ENCODE data around the gene MPC1.
"Not testable (repeated sequence)": the region's sequence is repeated elsewhere in the genome, so short reads cannot be mapped to it uniquely, and the experiment has no call there.

MPC1 gene

GRCh38 chr6:166353507-166353906 is 29.2 kb downstream of the MPC1 start:
- WGBS (ENCODE audit: insufficient coverage), result no CpG with 5 or more reads among the region's 1 CpG
- POLR2A ChIA-PET, result no interaction called here
- no peak for DNase-seq
- Histone ChIP-seq H3K36me3 (ENCODE audit: control insufficient read depth in 4 of 4, insufficient read depth in 4 of 4, low read length in 3 of 4) (no peaks in the 10 kb centered on the region), H3K27me3 (replicated peaks in 2 of 5; ENCODE audit: control insufficient read depth in 4 of 5, insufficient read depth in 5 of 5, low read length in 4 of 5) (no peaks in the 10 kb centered on the region), H3K27ac (ENCODE audit: insufficient read depth in 1 of 2, low read depth in 1 of 2, low read length in 2 of 2, poor library complexity in 1 of 2, severe bottlenecking in 2 of 2) (no peak overlapping the region), H3K4me3 (ENCODE audit: control insufficient read depth in 1 of 7, extremely low read depth in 1 of 7, insufficient read depth in 4 of 7, low read depth in 2 of 7, low read length in 6 of 7) (no peak overlapping the region), H3K4me1 (ENCODE audit: control extremely low read depth in 1 of 4, control insufficient read depth in 4 of 4, insufficient read depth in 4 of 4, low read length in 3 of 4) (peaks cover 0 to 2% (median 0%) of the 10 kb centered on the region in 4 experiments), H3K9me3 (ENCODE audit: control extremely low read depth in 1 of 5, control insufficient read depth in 4 of 5, insufficient read depth in 2 of 5, low read depth in 1 of 5, low read length in 4 of 5) (peaks cover 0 to 15% (median 3%) of the 10 kb centered on the region in 5 experiments)
- CTCF ChIA-PET, result interaction anchor here (0.7 to 1.3 kb wide), 2 partner anchors 40 to 47 kb away, joined by 3 read pairs; no protein-coding TSS in a partner anchor

- Histone ChIP-seq H3K4me3 (ENCODE audit: control insufficient read depth in 1 of 7, extremely low read depth in 1 of 7, insufficient read depth in 4 of 7, low read depth in 2 of 7, low read length in 6 of 7) (no peak overlapping the region), H3K9me3 (ENCODE audit: control extremely low read depth in 1 of 5, control insufficient read depth in 4 of 5, insufficient read depth in 2 of 5, low read depth in 1 of 5, low read length in 4 of 5) (peaks cover 0 to 15% (median 3%) of the 10 kb centered on the region in 5 experiments), H3K27ac (ENCODE audit: insufficient read depth in 1 of 2, low read depth in 1 of 2, low read length in 2 of 2, poor library complexity in 1 of 2, severe bottlenecking in 2 of 2) (no peak overlapping the region), H3K36me3 (ENCODE audit: control insufficient read depth in 4 of 4, insufficient read depth in 4 of 4, low read length in 3 of 4) (no peaks in the 10 kb centered on the region), H3K27me3 (replicated peaks in 2 of 5; ENCODE audit: control insufficient read depth in 4 of 5, insufficient read depth in 5 of 5, low read length in 4 of 5) (no peaks in the 10 kb centered on the region), H3K4me1 (ENCODE audit: control extremely low read depth in 1 of 4, control insufficient read depth in 4 of 4, insufficient read depth in 4 of 4, low read length in 3 of 4) (peaks cover 0 to 2% (median 0%) of the 10 kb centered on the region in 4 experiments)
- DNase-seq, result no peak
- ChIA-PET POLR2A (no interaction called here), CTCF (interaction anchor here (1.3 kb wide), 1 partner anchor 40 kb away, joined by 3 read pairs; no protein-coding TSS in a partner anchor)
Measured at GRCh38 chr6:166352923-166353322, 29.8 kb downstream of the MPC1 start.

- 0% methylated on average over 4 of the region's 4 CpGs for WGBS (ENCODE audit: insufficient coverage)
Measured at GRCh38 chr6:166351715-166352285, 30.9 kb downstream of the MPC1 start.

GRCh38 chr6:166348305-166348949 is 34.3 kb downstream of the MPC1 start:
- DNase-seq, result no peak
- WGBS (ENCODE audit: insufficient coverage), result 100% methylated on average over 3 of the region's 6 CpGs
- CTCF ChIA-PET, result no interaction called here

More at GRCh38 chr6:166351715-166352285, 30.9 kb downstream of the MPC1 start:
- DNase-seq, result peak; percentile 38 to 82 (median 73)
- H3K27me3 ChIP-seq (replicated peaks in 2 of 5; ENCODE audit: control insufficient read depth in 4 of 5, insufficient read depth in 5 of 5, low read length in 4 of 5), result no peaks in the 10 kb centered on the region
- H3K9me3 ChIP-seq (ENCODE audit: control extremely low read depth in 1 of 5, control insufficient read depth in 4 of 5, insufficient read depth in 2 of 5, low read depth in 1 of 5, low read length in 4 of 5), result peaks cover 0 to 15% (median 3%) of the 10 kb centered on the region in 5 experiments
- no peak overlapping the region for H3K27ac ChIP-seq (ENCODE audit: insufficient read depth in 1 of 2, low read depth in 1 of 2, low read length in 2 of 2, poor library complexity in 1 of 2, severe bottlenecking in 2 of 2)
- ChIA-PET CTCF (interaction anchor here (1.2 kb wide), 1 partner anchor 29 kb away, joined by 5 read pairs; no protein-coding TSS in a partner anchor), POLR2A (interaction anchor here (0.8 kb wide), 1 partner anchor 9 kb away, joined by 5 read pairs; the partner anchor contains the start of gene SFT2D1)
- H3K4me1 ChIP-seq (ENCODE audit: control extremely low read depth in 1 of 4, control insufficient read depth in 4 of 4, insufficient read depth in 4 of 4, low read length in 3 of 4), result peaks cover 0 to 2% (median 0%) of the 10 kb centered on the region in 4 experiments
- H3K4me3 ChIP-seq (ENCODE audit: control insufficient read depth in 1 of 7, extremely low read depth in 1 of 7, insufficient read depth in 4 of 7, low read depth in 2 of 7, low read length in 6 of 7), result peak overlapping the region in 1 of 7 experiments; percentile 1
- no peaks in the 10 kb centered on the region for H3K36me3 ChIP-seq (ENCODE audit: control insufficient read depth in 4 of 4, insufficient read depth in 4 of 4, low read length in 3 of 4)

GRCh38 chr6:166346965-166347364 is 35.8 kb downstream of the MPC1 start:
- peaks cover 5 to 18% (median 14%) of the 10 kb centered on the region in 4 experiments for H3K4me1 ChIP-seq (ENCODE audit: control extremely low read depth in 1 of 4, control insufficient read depth in 4 of 4, insufficient read depth in 4 of 4, low read length in 3 of 4)
- ChIA-PET POLR2A (interaction anchor here (0.8 kb wide), 1 partner anchor 13 kb away, joined by 3 read pairs; no protein-coding TSS in a partner anchor), CTCF (interaction anchor here (0.7 to 1.5 kb wide), 3 partner anchors 34 to 54 kb away, joined by 3 to 4 read pairs (median 4); no protein-coding TSS in a partner anchor)
- no peaks in the 10 kb centered on the region for H3K36me3 ChIP-seq (ENCODE audit: control insufficient read depth in 4 of 4, insufficient read depth in 4 of 4, low read length in 3 of 4)
- H3K27me3 ChIP-seq (replicated peaks in 2 of 5; ENCODE audit: control insufficient read depth in 4 of 5, insufficient read depth in 5 of 5, low read length in 4 of 5), result no peaks in the 10 kb centered on the region
- H3K27ac ChIP-seq (ENCODE audit: insufficient read depth in 1 of 2, low read depth in 1 of 2, low read length in 2 of 2, poor library complexity in 1 of 2, severe bottlenecking in 2 of 2), result no peak overlapping the region
- peaks cover 0 to 15% (median 3%) of the 10 kb centered on the region in 5 experiments for H3K9me3 ChIP-seq (ENCODE audit: control extremely low read depth in 1 of 5, control insufficient read depth in 4 of 5, insufficient read depth in 2 of 5, low read depth in 1 of 5, low read length in 4 of 5)
- no peak overlapping the region for H3K4me3 ChIP-seq (ENCODE audit: control insufficient read depth in 1 of 7, extremely low read depth in 1 of 7, insufficient read depth in 4 of 7, low read depth in 2 of 7, low read length in 6 of 7)
- no peak for DNase-seq

More at GRCh38 chr6:166348305-166348949, 34.3 kb downstream of the MPC1 start:
- no peaks in the 10 kb centered on the region for H3K36me3 ChIP-seq (ENCODE audit: control insufficient read depth in 4 of 4, insufficient read depth in 4 of 4, low read length in 3 of 4)
- POLR2A ChIA-PET, result no interaction called here
- no peaks in the 10 kb centered on the region for H3K27me3 ChIP-seq (replicated peaks in 2 of 5; ENCODE audit: control insufficient read depth in 4 of 5, insufficient read depth in 5 of 5, low read length in 4 of 5)
- H3K27ac ChIP-seq (ENCODE audit: insufficient read depth in 1 of 2, low read depth in 1 of 2, low read length in 2 of 2, poor library complexity in 1 of 2, severe bottlenecking in 2 of 2), result no peak overlapping the region
- peaks cover 2 to 10% (median 5%) of the 10 kb centered on the region in 4 experiments for H3K4me1 ChIP-seq (ENCODE audit: control extremely low read depth in 1 of 4, control insufficient read depth in 4 of 4, insufficient read depth in 4 of 4, low read length in 3 of 4)
- no peak overlapping the region for H3K4me3 ChIP-seq (ENCODE audit: control insufficient read depth in 1 of 7, extremely low read depth in 1 of 7, insufficient read depth in 4 of 7, low read depth in 2 of 7, low read length in 6 of 7)
- H3K9me3 ChIP-seq (ENCODE audit: control extremely low read depth in 1 of 5, control insufficient read depth in 4 of 5, insufficient read depth in 2 of 5, low read depth in 1 of 5, low read length in 4 of 5), result peaks cover 0 to 15% (median 3%) of the 10 kb centered on the region in 5 experiments

- POLR2A ChIA-PET, result interaction anchor here (0.8 kb wide), 1 partner anchor 12 kb away, joined by 3 read pairs; no protein-coding TSS in a partner anchor
- Histone ChIP-seq H3K4me3 (ENCODE audit: control insufficient read depth in 1 of 7, extremely low read depth in 1 of 7, insufficient read depth in 4 of 7, low read depth in 2 of 7, low read length in 6 of 7) (no peak overlapping the region), H3K9me3 (ENCODE audit: control extremely low read depth in 1 of 5, control insufficient read depth in 4 of 5, insufficient read depth in 2 of 5, low read depth in 1 of 5, low read length in 4 of 5) (peaks cover 0 to 15% (median 3%) of the 10 kb centered on the region in 5 experiments), H3K36me3 (ENCODE audit: control insufficient read depth in 4 of 4, insufficient read depth in 4 of 4, low read length in 3 of 4) (no peaks in the 10 kb centered on the region), H3K4me1 (ENCODE audit: control extremely low read depth in 1 of 4, control insufficient read depth in 4 of 4, insufficient read depth in 4 of 4, low read length in 3 of 4) (peaks cover 5 to 23% (median 16%) of the 10 kb centered on the region in 4 experiments), H3K27me3 (replicated peaks in 2 of 5; ENCODE audit: control insufficient read depth in 4 of 5, insufficient read depth in 5 of 5, low read length in 4 of 5) (no peaks in the 10 kb centered on the region), H3K27ac (ENCODE audit: insufficient read depth in 1 of 2, low read depth in 1 of 2, low read length in 2 of 2, poor library complexity in 1 of 2, severe bottlenecking in 2 of 2) (no peak overlapping the region)
- DNase-seq, result no peak
- WGBS (ENCODE audit: insufficient coverage), result 100% methylated on average over 1 of the region's 3 CpGs
- CTCF ChIA-PET, result interaction anchor here (1.2 to 1.5 kb wide), 2 partner anchors 33 to 35 kb away, joined by 4 read pairs; no protein-coding TSS in a partner anchor
Measured at GRCh38 chr6:166346449-166346848, 36.3 kb downstream of the MPC1 start.

- H3K27ac ChIP-seq (ENCODE audit: insufficient read depth in 1 of 2, low read depth in 1 of 2, low read length in 2 of 2, poor library complexity in 1 of 2, severe bottlenecking in 2 of 2); H3K4me3 ChIP-seq (ENCODE audit: control insufficient read depth in 1 of 7, extremely low read depth in 1 of 7, insufficient read depth in 4 of 7, low read depth in 2 of 7, low read length in 6 of 7); POLR2A ChIA-PET; H3K36me3 ChIP-seq (ENCODE audit: control insufficient read depth in 4 of 4, insufficient read depth in 4 of 4, low read length in 3 of 4); H3K27me3 ChIP-seq (replicated peaks in 2 of 5; ENCODE audit: control insufficient read depth in 4 of 5, insufficient read depth in 5 of 5, low read length in 4 of 5); DNase-seq: not testable (repeated sequence)
- CTCF ChIA-PET, result interaction anchor here (1.0 to 1.8 kb wide), 3 partner anchors 32 to 54 kb away, joined by 5 to 7 read pairs (median 5); no protein-coding TSS in a partner anchor
- Histone ChIP-seq H3K4me1 (ENCODE audit: control extremely low read depth in 1 of 4, control insufficient read depth in 4 of 4, insufficient read depth in 4 of 4, low read length in 3 of 4) (peaks cover 5 to 31% (median 22%) of the 10 kb centered on the region in 4 experiments), H3K9me3 (ENCODE audit: control extremely low read depth in 1 of 5, control insufficient read depth in 4 of 5, insufficient read depth in 2 of 5, low read depth in 1 of 5, low read length in 4 of 5) (peaks cover 0 to 10% (median 3%) of the 10 kb centered on the region in 5 experiments)
- 90% methylated on average over 2 of the region's 9 CpGs for whole genome bisulfite sequencing (ENCODE audit: insufficient coverage)
Measured at GRCh38 chr6:166345672-166346071, 37.1 kb downstream of the MPC1 start.

Data from common myeloid progenitor, CD34-positive (primary cell).